Lung (tissue), 12 donors: ENCODE results near the gene PAGE2. TPM values are rescaled to one million over a fixed set of nuclear protein-coding genes. Genes with fewer than 3 reads are reported as not detected.
A peak's percentile ranks its signal among the peaks of the same experiment; 100 is the strongest.
"Not testable (repeated sequence)": the region's sequence is repeated elsewhere in the genome, so short reads cannot be mapped to it uniquely, and the experiment has no call there.

Source experiments
- ATAC-seq: fragments of 200-7000 bp; cut with Tn5 transposase; one replicate; pipeline ENCODE4 v1.9.1; 2020; ENCODE audit warnings: moderate number of reproducible peaks; ENCODE audit not compliant: insufficient read depth, low FRiP score
- DNase-seq, 3 donors: peaks; one replicate each; pipeline ENCODE4 v3.0.0-alpha.2; 2013 to 2017
- H3K27ac ChIP-seq, 2 donors: one replicate each; pipeline ENCODE4 v1.5.1; 2013; ENCODE audit warnings: mild to moderate bottlenecking in 2 of 2, moderate library complexity in 2 of 2, control low read depth in 1 of 2, inconsistent platforms in 1 of 2, low read depth in 1 of 2, low read length in 1 of 2
- H3K27me3 ChIP-seq, 3 donors: one replicate each; pipeline ENCODE4 v1.5.1; 2013; ENCODE audit warnings: low read length in 2 of 3; ENCODE audit not compliant: control insufficient read depth in 3 of 3, insufficient read depth in 3 of 3
- H3K36me3 ChIP-seq, 4 donors: one replicate each; pipeline ENCODE4 v1.5.1; 2013; ENCODE audit warnings: low read length in 4 of 4, mild to moderate bottlenecking in 1 of 4, moderate library complexity in 1 of 4; ENCODE audit not compliant: control insufficient read depth in 4 of 4, insufficient read depth in 4 of 4
- H3K4me1 ChIP-seq, 5 donors: one replicate each; pipeline ENCODE4 v1.5.1; 2013; ENCODE audit warnings: low read length in 5 of 5, mild to moderate bottlenecking in 2 of 5, moderate library complexity in 1 of 5; ENCODE audit not compliant: control insufficient read depth in 5 of 5, insufficient read depth in 5 of 5
- H3K4me3 ChIP-seq: one replicate; pipeline ENCODE4 v1.5.1; 2013; ENCODE audit warnings: mild to moderate bottlenecking, control low read depth, moderate library complexity
- H3K9ac ChIP-seq, 2 donors: one replicate each; pipeline ENCODE4 v1.5.1; 2013; ENCODE audit warnings: low read length in 2 of 2, control low read depth in 1 of 2; ENCODE audit not compliant: insufficient read depth in 1 of 2
- H3K9me3 ChIP-seq, 4 donors: one replicate each; pipeline ENCODE4 v1.5.1; 2013; ENCODE audit warnings: low read length in 3 of 4, mild to moderate bottlenecking in 1 of 4, moderate library complexity in 1 of 4; ENCODE audit not compliant: control insufficient read depth in 4 of 4, insufficient read depth in 3 of 4
- WGBS, 2 donors: extraction: QIAGEN DNeasy Blood & Tissue Kit; methylation state at CpG; one replicate each; pipeline ENCODE4 v1.1.7; 2013; 5-methylcytosine and 5-hydroxymethylcytosine counted together
- polyA plus RNA-seq, 2 donors: library from polyadenylated mRNA; stranded (reverse); fragments of 200-250 nt; gene quantifications; one replicate each; pipeline ENCODE4 v1.2.1, GENCODE V29; 2013
- total RNA-seq, 2 donors: library from RNA; depleted of rRNA in 1 of 2; stranded (reverse); fragments of >200 nt in 1 of 2; gene quantifications; one replicate each; pipeline ENCODE4 v1.2.1, GENCODE V29; 2014 to 2021
- TF ChIP-seq, protein P1 (sequence below): IDR thresholded peaks from 2 replicates; pipeline ENCODE4 v1.5.1; 2012; ENCODE audit warnings: mild to moderate bottlenecking; ENCODE audit errors: control extremely low read depth, extremely low read depth
- donor health status: control.
- donor health status: control.
- donor health status: Bipolar disorder and iron deficiency.
- donor health status: healthy.
- donor health status: DM: yes; HTN: yes; CAD: no.

PAGE2 gene
- total and polyA plus RNA-seq, 4 donors: not detected

DNA sequence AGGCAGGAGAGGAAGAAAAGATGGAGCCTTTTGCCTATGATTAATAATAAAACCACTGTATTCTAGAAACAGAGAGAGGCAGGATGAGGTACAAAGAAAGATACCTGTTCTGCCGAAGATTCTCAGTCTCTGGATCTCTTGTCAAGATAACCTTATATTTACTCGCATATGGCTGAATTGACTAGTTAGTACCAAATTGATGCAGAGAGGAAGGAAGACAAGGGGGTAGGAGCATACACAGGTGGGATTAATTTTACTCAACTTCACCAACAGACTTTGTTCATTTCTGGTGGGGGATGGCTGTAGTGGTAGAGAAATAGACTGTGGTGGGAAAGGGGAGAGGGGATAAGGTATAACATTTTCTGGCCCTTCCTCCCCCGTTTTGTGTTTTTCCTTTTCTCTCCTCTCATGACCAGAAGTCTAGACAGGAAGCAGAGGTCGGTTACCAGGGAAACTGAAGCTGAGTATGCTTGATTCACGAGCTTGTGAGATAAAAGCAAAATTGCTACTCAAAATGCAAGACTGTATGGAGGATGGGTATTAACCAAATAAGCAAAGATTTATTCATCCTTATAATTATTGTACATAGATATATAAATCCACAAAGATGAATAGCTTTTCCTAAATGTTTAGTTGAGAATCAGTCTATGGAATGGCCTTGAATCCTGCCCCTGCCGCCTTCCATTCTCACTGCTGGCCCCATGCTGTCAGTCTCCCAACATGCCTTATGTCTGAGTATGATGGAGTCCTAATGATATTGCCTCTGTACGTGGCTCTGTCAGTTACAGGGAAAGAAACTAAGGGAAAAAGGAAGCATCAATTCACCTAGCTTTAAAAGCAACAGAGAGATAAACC is 31.8 kb upstream of the PAGE2 start:
- ATAC-seq (no peak), DNase-seq (peak in 2 of 3 donors; percentile 29 to 53)
- Histone ChIP-seq H3K4me3 (no peak overlapping the region), H3K36me3 (no peaks in the 10 kb centered on the region), H3K9ac (no peak overlapping the region), H3K27ac (no peak overlapping the region), H3K9me3 (peaks cover 0 to 2% (median 0%) of the 10 kb centered on the region in 4 donors), H3K27me3 (peaks cover 0 to 4% (median 0%) of the 10 kb centered on the region in 3 donors), H3K4me1 (peaks cover 0 to 3% (median 0%) of the 10 kb centered on the region in 5 donors)
- TF ChIP-seq, protein P1, sequence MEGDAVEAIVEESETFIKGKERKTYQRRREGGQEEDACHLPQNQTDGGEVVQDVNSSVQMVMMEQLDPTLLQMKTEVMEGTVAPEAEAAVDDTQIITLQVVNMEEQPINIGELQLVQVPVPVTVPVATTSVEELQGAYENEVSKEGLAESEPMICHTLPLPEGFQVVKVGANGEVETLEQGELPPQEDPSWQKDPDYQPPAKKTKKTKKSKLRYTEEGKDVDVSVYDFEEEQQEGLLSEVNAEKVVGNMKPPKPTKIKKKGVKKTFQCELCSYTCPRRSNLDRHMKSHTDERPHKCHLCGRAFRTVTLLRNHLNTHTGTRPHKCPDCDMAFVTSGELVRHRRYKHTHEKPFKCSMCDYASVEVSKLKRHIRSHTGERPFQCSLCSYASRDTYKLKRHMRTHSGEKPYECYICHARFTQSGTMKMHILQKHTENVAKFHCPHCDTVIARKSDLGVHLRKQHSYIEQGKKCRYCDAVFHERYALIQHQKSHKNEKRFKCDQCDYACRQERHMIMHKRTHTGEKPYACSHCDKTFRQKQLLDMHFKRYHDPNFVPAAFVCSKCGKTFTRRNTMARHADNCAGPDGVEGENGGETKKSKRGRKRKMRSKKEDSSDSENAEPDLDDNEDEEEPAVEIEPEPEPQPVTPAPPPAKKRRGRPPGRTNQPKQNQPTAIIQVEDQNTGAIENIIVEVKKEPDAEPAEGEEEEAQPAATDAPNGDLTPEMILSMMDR: no peak
- WGBS, 2 donors: 7 to 29% methylated on average over 7 of the region's 7 CpGs

DNA sequence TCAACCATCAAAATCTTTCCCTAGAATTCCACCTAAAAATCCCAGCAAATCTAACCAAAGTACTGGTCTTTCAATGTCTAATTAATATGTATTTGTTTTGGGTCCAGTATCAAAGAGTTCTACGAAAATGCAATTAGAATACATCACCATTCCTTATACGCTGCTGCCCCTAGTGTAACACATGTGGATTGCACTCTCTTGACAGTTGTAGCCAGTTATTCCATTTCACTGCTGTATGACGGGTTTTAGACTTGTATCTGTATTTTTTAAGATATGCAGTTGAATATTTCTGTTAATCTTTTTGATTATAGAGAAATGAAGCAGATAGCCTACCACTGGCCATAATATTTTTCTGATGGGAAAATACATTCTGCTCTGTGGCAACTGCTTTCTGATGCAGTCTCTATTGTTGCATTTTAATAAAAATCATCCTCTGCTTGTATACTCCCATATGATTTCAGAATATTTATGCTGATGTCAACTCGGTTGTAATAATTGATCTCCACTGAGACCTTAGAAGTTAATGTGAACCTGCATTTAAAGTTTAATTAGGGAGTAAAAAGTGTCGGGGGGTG is 31.1 kb upstream of the PAGE2 start:
- H3K9me3 ChIP-seq: no peaks in the 10 kb centered on the region
- ATAC-seq (peak; percentile 77), DNase-seq (peak; percentile 21 to 63 (median 49))
- no peaks in the 10 kb centered on the region for H3K36me3 ChIP-seq
- WGBS, 2 donors: 22 to 23% methylated on average over 5 of the region's 5 CpGs
- no peak overlapping the region for H3K9ac ChIP-seq
- peaks cover 0 to 3% (median 0%) of the 10 kb centered on the region in 5 donors for H3K4me1 ChIP-seq
- no peak overlapping the region for H3K4me3 ChIP-seq
- TF ChIP-seq, protein P1: peak; percentile 70
- no peak overlapping the region for H3K27ac ChIP-seq
- H3K27me3 ChIP-seq: peaks cover 0 to 4% (median 0%) of the 10 kb centered on the region in 3 donors

- H3K36me3 ChIP-seq, H3K27ac ChIP-seq, H3K4me3 ChIP-seq, H3K9me3 ChIP-seq, H3K27me3 ChIP-seq, H3K9ac ChIP-seq, DNase-seq, ATAC-seq, H3K4me1 ChIP-seq: not testable (repeated sequence)
- WGBS, 2 donors: 77 to 85% methylated on average over 2 of the region's 2 CpGs
Observed at GRCh38 chrX:55067180-55067579, 21.6 kb upstream of the PAGE2 start.

DNA sequence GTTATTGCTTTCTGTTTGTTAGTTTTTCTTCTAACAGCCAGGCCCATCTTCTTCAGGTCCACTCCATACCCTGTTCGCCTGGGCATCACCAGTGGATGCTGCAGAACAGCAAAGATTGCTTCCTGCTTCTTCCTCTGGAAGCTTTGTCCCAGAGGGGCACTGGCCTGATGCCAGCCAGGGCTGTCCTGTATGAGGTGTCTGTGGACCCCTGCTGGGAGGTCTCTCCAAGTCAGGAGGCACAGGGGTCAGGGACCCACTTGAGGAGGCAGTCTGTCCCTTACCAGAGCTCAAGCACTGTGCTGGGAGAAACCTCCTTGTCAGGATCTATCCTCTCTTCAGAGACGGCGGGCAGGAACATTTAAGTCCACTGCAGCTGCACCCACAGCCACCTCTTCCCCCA is 16.5 kb upstream of the PAGE2 start:
- Histone ChIP-seq H3K4me1 (no peaks in the 10 kb centered on the region), H3K9ac (no peak overlapping the region), H3K9me3 (peaks cover 0 to 2% (median 0%) of the 10 kb centered on the region in 4 donors), H3K36me3 (no peaks in the 10 kb centered on the region), H3K4me3 (no peak overlapping the region), H3K27ac (no peak overlapping the region), H3K27me3 (no peaks in the 10 kb centered on the region)
- ATAC-seq (no peak), DNase-seq (no peak)
- WGBS, 2 donors: 85 to 91% methylated on average over 1 to 3 of the region's 3 CpGs
- TF ChIP-seq, protein P1: no peak
